Parathyroid adenoma (tissue), 2 donors: ENCODE measurements around the gene PTX4.

Experiments
- H2AFZ ChIP-seq: fragments of 300-600 bp; sonication (generic); one replicate; pipeline ENCODE4 v1.7.0; 2017; ENCODE audit warnings: antibody characterized with exemption, mild to moderate bottlenecking
- H3K27ac ChIP-seq: fragments of 300-600 bp; sonication (generic); one replicate; pipeline ENCODE4 v1.7.0; 2017
- H3K27me3 ChIP-seq: fragments of 300-600 bp; sonication (generic); one replicate; pipeline ENCODE4 v1.7.0; 2017; ENCODE audit warnings: low read length; ENCODE audit not compliant: control insufficient read depth, insufficient read depth
- H3K36me3 ChIP-seq: fragments of 300-600 bp; sonication (generic); one replicate; pipeline ENCODE4 v1.7.0; 2017; ENCODE audit warnings: low read length; ENCODE audit not compliant: control insufficient read depth, insufficient read depth
- H3K4me1 ChIP-seq: fragments of 300-600 bp; sonication (generic); one replicate; pipeline ENCODE4 v1.7.0; 2017; ENCODE audit warnings: control low read depth
- H3K4me2 ChIP-seq: fragments of 300-600 bp; sonication (generic); one replicate; pipeline ENCODE4 v1.7.0; 2017; ENCODE audit warnings: low read length
- H3K4me3 ChIP-seq: fragments of 300-600 bp; sonication (generic); one replicate; pipeline ENCODE4 v1.7.0; 2017; ENCODE audit warnings: low read depth, low read length
- H3K79me2 ChIP-seq: fragments of 300-600 bp; sonication (generic); one replicate; pipeline ENCODE4 v1.7.0; 2017; ENCODE audit warnings: control low read depth
- H3K9ac ChIP-seq: fragments of 300-600 bp; sonication (generic); one replicate; pipeline ENCODE4 v1.7.0; 2017; ENCODE audit warnings: mild to moderate bottlenecking
- H3K9me3 ChIP-seq: fragments of 300-600 bp; sonication (generic); one replicate; pipeline ENCODE4 v1.7.0; 2017; ENCODE audit warnings: low read length; ENCODE audit not compliant: control insufficient read depth
- CTCF ChIP-seq: fragments of 300-600 bp; sonication (generic); IDR thresholded peaks from one replicate; pipeline ENCODE4 v1.7.0; 2017; ENCODE audit warnings: antibody characterized with exemption, mild to moderate bottlenecking
- donor health status: primary hyperparathyroidism.

The PTX4 gene

GRCh38 chr16:1496464-1496863 lies 7.7 kb upstream of the PTX4 start:
- TF ChIP-seq CTCF: no peak
- no peaks in the 10 kb centered on the region for H3K27me3 ChIP-seq
- peaks cover 3% of the 10 kb centered on the region for H3K79me2 ChIP-seq
- H2AFZ ChIP-seq: no peak overlapping the region
- H3K36me3 ChIP-seq: no peaks in the 10 kb centered on the region
- no peak overlapping the region for H3K9ac ChIP-seq
- no peak overlapping the region for H3K4me2 ChIP-seq
- H3K9me3 ChIP-seq: no peaks in the 10 kb centered on the region
- no peak overlapping the region for H3K27ac ChIP-seq
- peaks cover 6% of the 10 kb centered on the region for H3K4me1 ChIP-seq
- H3K4me3 ChIP-seq: no peak overlapping the region

GRCh38 chr16:1495889-1496262 lies 7.1 kb upstream of the PTX4 start:
- no peak overlapping the region for H3K4me3 ChIP-seq
- H3K4me1 ChIP-seq: peaks cover 6% of the 10 kb centered on the region
- TF ChIP-seq CTCF: no peak
- peaks cover 3% of the 10 kb centered on the region for H3K79me2 ChIP-seq
- no peak overlapping the region for H2AFZ ChIP-seq
- H3K9ac ChIP-seq: no peak overlapping the region
- no peak overlapping the region for H3K4me2 ChIP-seq
- no peak overlapping the region for H3K27ac ChIP-seq
- no peaks in the 10 kb centered on the region for H3K9me3 ChIP-seq
- no peaks in the 10 kb centered on the region for H3K27me3 ChIP-seq
- H3K36me3 ChIP-seq: no peaks in the 10 kb centered on the region

- Histone ChIP-seq H3K27me3 (no peaks in the 10 kb centered on the region), H3K36me3 (no peaks in the 10 kb centered on the region), H3K9me3 (no peaks in the 10 kb centered on the region), H3K27ac (no peak overlapping the region), H3K9ac (no peak overlapping the region), H2AFZ (no peak overlapping the region), H3K79me2 (peaks cover 3% of the 10 kb centered on the region), H3K4me1 (peaks cover 6% of the 10 kb centered on the region), H3K4me3 (no peak overlapping the region), H3K4me2 (no peak overlapping the region)
- TF ChIP-seq CTCF: no peak
These were observed 6.6 kb upstream of the PTX4 start for GRCh38 chr16:1495211-1495888.

GRCh38 chr16:1494711-1495110 lies 6.0 kb upstream of the PTX4 start:
- H3K27me3 ChIP-seq: no peaks in the 10 kb centered on the region
- H3K4me3 ChIP-seq: no peak overlapping the region
- no peaks in the 10 kb centered on the region for H3K36me3 ChIP-seq
- peak overlapping the region; percentile 93 for H3K4me2 ChIP-seq
- peaks cover 6% of the 10 kb centered on the region for H3K4me1 ChIP-seq
- no peak overlapping the region for H3K9ac ChIP-seq
- H2AFZ ChIP-seq: no peak overlapping the region
- H3K27ac ChIP-seq: no peak overlapping the region
- no peak for TF ChIP-seq CTCF
- peaks cover 3% of the 10 kb centered on the region for H3K79me2 ChIP-seq
- no peaks in the 10 kb centered on the region for H3K9me3 ChIP-seq

- peak overlapping the region; percentile 97 for H2AFZ ChIP-seq
- H3K9me3 ChIP-seq: no peaks in the 10 kb centered on the region
- peaks cover 3% of the 10 kb centered on the region for H3K79me2 ChIP-seq
- no peaks in the 10 kb centered on the region for H3K27me3 ChIP-seq
- peak overlapping the region; percentile 65 for H3K4me3 ChIP-seq
- peak overlapping the region; percentile 93 for H3K4me2 ChIP-seq
- no peaks in the 10 kb centered on the region for H3K36me3 ChIP-seq
- TF ChIP-seq CTCF: peak; percentile 16
- H3K27ac ChIP-seq: no peak overlapping the region
- peaks cover 6% of the 10 kb centered on the region for H3K4me1 ChIP-seq
- no peak overlapping the region for H3K9ac ChIP-seq
These were observed 5.4 kb upstream of the PTX4 start for GRCh38 chr16:1494129-1494640.
